Measurements from ENCODE around the gene ERLEC1. TPM values are rescaled to one million over a fixed set of nuclear protein-coding genes. Genes with fewer than 3 reads are reported as not detected.

The ERLEC1 gene
- total and polyA plus RNA-seq, 4 donors = 28.8 to 32.0 (median 30.4) TPM

DNA sequence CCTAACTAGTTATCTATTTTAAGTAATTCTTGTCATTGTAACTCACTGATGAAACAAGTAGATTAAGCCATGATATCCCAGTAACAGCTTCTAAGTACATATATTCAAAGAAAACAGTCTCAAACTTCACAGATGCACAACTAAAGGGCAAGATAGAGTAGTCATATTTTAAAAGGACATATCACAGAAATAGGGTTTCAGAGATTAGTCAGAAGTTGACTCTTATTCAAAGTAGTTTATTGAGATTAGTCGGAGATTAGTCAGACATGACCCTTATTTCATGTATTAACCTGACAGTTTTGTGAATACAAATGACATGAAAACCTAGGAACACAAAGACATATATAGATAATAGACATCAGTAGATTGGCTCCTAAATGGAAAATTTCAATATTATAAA is 35.1 kb upstream of the ERLEC1 start:
- Histone ChIP-seq H3K27me3 (ENCODE audit: control insufficient read depth in 4 of 4, insufficient read depth in 4 of 4, low read length in 3 of 4) (no peaks in the 10 kb centered on the region), H3K9ac (ENCODE audit: low read depth in 1 of 2, low read length in 2 of 2) (no peak overlapping the region), H3K36me3 (ENCODE audit: control insufficient read depth in 4 of 4, insufficient read depth in 3 of 4, low read depth in 1 of 4, low read length in 3 of 4) (peaks cover 3 to 19% (median 10%) of the 10 kb centered on the region in 4 donors), H3K4me3 (ENCODE audit: low read depth in 1 of 3, low read length in 3 of 3) (no peak overlapping the region), H3K4me1 (ENCODE audit: control insufficient read depth in 4 of 4, insufficient read depth in 4 of 4, low read length in 3 of 4) (no peaks in the 10 kb centered on the region), H3K27ac (ENCODE audit: low read depth in 1 of 2, low read length in 2 of 2) (no peak overlapping the region), H3K9me3 (ENCODE audit: control insufficient read depth in 4 of 4, low read length in 3 of 4) (no peaks in the 10 kb centered on the region)
- WGBS = 95% methylated on average over 1 of the region's 1 CpG
- DNase-seq (ENCODE audit: low spot score) = no peak
- no peak for TF ChIP-seq FOXA1 (IDR thresholded peaks at IDR 0.05)
- TF ChIP-seq FOXA2 (IDR thresholded peaks at IDR 0.05) = no peak
- TF ChIP-seq NR2F2 (IDR thresholded peaks at IDR 0.05) = no peak
- TF ChIP-seq YY1 (IDR thresholded peaks at IDR 0.05) = no peak
- no peak for TF ChIP-seq RXRA (IDR thresholded peaks at IDR 0.05)
- TF ChIP-seq, protein P1, sequence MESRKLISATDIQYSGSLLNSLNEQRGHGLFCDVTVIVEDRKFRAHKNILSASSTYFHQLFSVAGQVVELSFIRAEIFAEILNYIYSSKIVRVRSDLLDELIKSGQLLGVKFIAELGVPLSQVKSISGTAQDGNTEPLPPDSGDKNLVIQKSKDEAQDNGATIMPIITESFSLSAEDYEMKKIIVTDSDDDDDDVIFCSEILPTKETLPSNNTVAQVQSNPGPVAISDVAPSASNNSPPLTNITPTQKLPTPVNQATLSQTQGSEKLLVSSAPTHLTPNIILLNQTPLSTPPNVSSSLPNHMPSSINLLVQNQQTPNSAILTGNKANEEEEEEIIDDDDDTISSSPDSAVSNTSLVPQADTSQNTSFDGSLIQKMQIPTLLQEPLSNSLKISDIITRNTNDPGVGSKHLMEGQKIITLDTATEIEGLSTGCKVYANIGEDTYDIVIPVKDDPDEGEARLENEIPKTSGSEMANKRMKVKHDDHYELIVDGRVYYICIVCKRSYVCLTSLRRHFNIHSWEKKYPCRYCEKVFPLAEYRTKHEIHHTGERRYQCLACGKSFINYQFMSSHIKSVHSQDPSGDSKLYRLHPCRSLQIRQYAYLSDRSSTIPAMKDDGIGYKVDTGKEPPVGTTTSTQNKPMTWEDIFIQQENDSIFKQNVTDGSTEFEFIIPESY (IDR thresholded peaks at IDR 0.05) = no peak

DNA sequence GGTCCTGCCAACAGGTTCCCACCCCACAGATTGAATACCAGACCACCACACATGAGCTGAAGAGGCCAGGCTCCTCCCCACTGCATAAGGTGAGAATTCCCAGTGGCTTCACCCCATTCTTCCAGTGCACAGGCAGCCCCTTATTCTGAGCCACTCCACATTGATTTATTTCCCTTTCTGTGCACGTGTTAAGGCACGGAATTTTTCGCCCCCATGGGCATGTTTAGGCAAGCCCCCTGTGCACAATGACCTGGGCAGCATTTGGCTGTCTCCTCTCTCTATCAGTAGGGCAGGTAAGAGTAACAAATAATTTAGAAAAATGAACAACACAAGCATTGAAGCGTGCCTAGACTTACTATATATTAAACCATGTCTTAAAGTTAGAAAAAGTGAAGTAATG is 34.5 kb upstream of the ERLEC1 start:
- Histone ChIP-seq H3K27ac (ENCODE audit: low read depth in 1 of 2, low read length in 2 of 2) (no peak overlapping the region), H3K4me1 (ENCODE audit: control insufficient read depth in 4 of 4, insufficient read depth in 4 of 4, low read length in 3 of 4) (no peaks in the 10 kb centered on the region), H3K27me3 (ENCODE audit: control insufficient read depth in 4 of 4, insufficient read depth in 4 of 4, low read length in 3 of 4) (no peaks in the 10 kb centered on the region), H3K9ac (ENCODE audit: low read depth in 1 of 2, low read length in 2 of 2) (no peak overlapping the region), H3K4me3 (ENCODE audit: low read depth in 1 of 3, low read length in 3 of 3) (no peak overlapping the region), H3K9me3 (ENCODE audit: control insufficient read depth in 4 of 4, low read length in 3 of 4) (no peaks in the 10 kb centered on the region), H3K36me3 (ENCODE audit: control insufficient read depth in 4 of 4, insufficient read depth in 3 of 4, low read depth in 1 of 4, low read length in 3 of 4) (peaks cover 3 to 19% (median 11%) of the 10 kb centered on the region in 4 donors)
- no peak for DNase-seq (ENCODE audit: low spot score)
- WGBS = 95% methylated on average over 4 of the region's 4 CpGs
- TF ChIP-seq YY1 (IDR thresholded peaks at IDR 0.05) (no peak), EGR1 (IDR thresholded peaks at IDR 0.05; ENCODE audit: low read depth in 2 of 2) (no peak), SP1 (IDR thresholded peaks at IDR 0.05) (no peak), RXRA (IDR thresholded peaks at IDR 0.05) (no peak), JUND (IDR thresholded peaks at IDR 0.05) (no peak), GABPA (IDR thresholded peaks at IDR 0.05 in 1 of 2, conservative IDR thresholded peaks at IDR 0.05 in 1 of 2) (no peak), FOXA2 (IDR thresholded peaks at IDR 0.05) (no peak), RAD21 (IDR thresholded peaks at IDR 0.05) (no peak), NR2F2 (IDR thresholded peaks at IDR 0.05) (no peak), TAF1 (conservative IDR thresholded peaks at IDR 0.05) (no peak), HNF4A (conservative IDR thresholded peaks at IDR 0.05) (no peak), FOXA1 (IDR thresholded peaks at IDR 0.05) (no peak), HNF4G (IDR thresholded peaks at IDR 0.05) (no peak)
- TF ChIP-seq, protein P2, sequence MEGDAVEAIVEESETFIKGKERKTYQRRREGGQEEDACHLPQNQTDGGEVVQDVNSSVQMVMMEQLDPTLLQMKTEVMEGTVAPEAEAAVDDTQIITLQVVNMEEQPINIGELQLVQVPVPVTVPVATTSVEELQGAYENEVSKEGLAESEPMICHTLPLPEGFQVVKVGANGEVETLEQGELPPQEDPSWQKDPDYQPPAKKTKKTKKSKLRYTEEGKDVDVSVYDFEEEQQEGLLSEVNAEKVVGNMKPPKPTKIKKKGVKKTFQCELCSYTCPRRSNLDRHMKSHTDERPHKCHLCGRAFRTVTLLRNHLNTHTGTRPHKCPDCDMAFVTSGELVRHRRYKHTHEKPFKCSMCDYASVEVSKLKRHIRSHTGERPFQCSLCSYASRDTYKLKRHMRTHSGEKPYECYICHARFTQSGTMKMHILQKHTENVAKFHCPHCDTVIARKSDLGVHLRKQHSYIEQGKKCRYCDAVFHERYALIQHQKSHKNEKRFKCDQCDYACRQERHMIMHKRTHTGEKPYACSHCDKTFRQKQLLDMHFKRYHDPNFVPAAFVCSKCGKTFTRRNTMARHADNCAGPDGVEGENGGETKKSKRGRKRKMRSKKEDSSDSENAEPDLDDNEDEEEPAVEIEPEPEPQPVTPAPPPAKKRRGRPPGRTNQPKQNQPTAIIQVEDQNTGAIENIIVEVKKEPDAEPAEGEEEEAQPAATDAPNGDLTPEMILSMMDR (IDR thresholded peaks at IDR 0.05; ENCODE audit: low read depth, low read length, missing input control) = no peak
- TF ChIP-seq, protein P3, sequence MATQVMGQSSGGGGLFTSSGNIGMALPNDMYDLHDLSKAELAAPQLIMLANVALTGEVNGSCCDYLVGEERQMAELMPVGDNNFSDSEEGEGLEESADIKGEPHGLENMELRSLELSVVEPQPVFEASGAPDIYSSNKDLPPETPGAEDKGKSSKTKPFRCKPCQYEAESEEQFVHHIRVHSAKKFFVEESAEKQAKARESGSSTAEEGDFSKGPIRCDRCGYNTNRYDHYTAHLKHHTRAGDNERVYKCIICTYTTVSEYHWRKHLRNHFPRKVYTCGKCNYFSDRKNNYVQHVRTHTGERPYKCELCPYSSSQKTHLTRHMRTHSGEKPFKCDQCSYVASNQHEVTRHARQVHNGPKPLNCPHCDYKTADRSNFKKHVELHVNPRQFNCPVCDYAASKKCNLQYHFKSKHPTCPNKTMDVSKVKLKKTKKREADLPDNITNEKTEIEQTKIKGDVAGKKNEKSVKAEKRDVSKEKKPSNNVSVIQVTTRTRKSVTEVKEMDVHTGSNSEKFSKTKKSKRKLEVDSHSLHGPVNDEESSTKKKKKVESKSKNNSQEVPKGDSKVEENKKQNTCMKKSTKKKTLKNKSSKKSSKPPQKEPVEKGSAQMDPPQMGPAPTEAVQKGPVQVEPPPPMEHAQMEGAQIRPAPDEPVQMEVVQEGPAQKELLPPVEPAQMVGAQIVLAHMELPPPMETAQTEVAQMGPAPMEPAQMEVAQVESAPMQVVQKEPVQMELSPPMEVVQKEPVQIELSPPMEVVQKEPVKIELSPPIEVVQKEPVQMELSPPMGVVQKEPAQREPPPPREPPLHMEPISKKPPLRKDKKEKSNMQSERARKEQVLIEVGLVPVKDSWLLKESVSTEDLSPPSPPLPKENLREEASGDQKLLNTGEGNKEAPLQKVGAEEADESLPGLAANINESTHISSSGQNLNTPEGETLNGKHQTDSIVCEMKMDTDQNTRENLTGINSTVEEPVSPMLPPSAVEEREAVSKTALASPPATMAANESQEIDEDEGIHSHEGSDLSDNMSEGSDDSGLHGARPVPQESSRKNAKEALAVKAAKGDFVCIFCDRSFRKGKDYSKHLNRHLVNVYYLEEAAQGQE (IDR thresholded peaks at IDR 0.05) = no peak
- TF ChIP-seq, protein P4, sequence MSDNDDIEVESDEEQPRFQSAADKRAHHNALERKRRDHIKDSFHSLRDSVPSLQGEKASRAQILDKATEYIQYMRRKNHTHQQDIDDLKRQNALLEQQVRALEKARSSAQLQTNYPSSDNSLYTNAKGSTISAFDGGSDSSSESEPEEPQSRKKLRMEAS (IDR thresholded peaks at IDR 0.05) = no peak
- TF ChIP-seq, protein P5, sequence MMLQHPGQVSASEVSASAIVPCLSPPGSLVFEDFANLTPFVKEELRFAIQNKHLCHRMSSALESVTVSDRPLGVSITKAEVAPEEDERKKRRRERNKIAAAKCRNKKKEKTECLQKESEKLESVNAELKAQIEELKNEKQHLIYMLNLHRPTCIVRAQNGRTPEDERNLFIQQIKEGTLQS (IDR thresholded peaks at IDR 0.05) = no peak
- TF ChIP-seq, protein P1 (IDR thresholded peaks at IDR 0.05) = no peak

Data from liver (tissue), 9 donors.